Sigmoid colon (tissue), 4 donors: ENCODE results near the gene EXT2.

Source experiments
- EP300 ChIP-seq, 4 donors: sonication (generic); formaldehyde crosslinking; IDR thresholded peaks; one replicate each; pipeline ENCODE4 v1.6.1; 2017; ENCODE audit warnings: antibody characterized with exemption in 4 of 4
- POLR2A ChIP-seq, 2 donors: fragments of 450-650 bp; IDR thresholded peaks; one replicate each; pipeline ENCODE4 v1.6.1; 2016; ENCODE audit warnings: antibody characterized with exemption in 2 of 2, mild to moderate bottlenecking in 2 of 2, moderate library complexity in 2 of 2
- POLR2AphosphoS5 ChIP-seq, 4 donors: sonication (generic); formaldehyde crosslinking; IDR thresholded peaks; one replicate each; pipeline ENCODE4 v1.6.1; 2017; ENCODE audit warnings: antibody characterized with exemption in 4 of 4
- TF ChIP-seq, protein P1 (sequence below), 4 experiments: fragments of 450-650 bp in 3 of 4; fragments of 200-600 bp in 1 of 4; IDR thresholded peaks; one replicate each; pipeline ENCODE4 v1.5.1; 2016 to 2019; ENCODE audit warnings: antibody characterized with exemption in 4 of 4, mild to moderate bottlenecking in 3 of 4, moderate library complexity in 2 of 4

DNA sequence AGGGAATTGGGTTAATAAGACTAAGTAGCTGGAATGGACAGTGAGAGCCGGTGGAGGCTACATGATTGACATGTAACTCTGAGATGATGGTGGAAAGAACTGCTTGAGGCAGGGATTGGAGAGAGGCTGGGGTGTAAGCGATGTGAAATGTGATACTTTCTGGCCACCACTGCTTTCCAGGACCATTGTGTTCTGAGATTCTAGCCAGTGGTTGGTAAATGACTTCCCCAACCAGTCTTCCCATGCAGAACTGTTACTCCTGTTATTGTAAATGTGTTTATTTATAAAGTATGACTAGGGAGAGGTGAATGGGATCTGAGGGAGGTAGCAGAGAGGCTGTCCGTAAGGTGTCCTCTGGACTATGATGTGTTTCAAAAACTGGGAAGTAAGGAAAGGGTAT lies 18.1 kb downstream of the EXT2 start:
- no peak for TF ChIP-seq POLR2A (IDR thresholded peaks at IDR 0.05)
- TF ChIP-seq, protein P1, sequence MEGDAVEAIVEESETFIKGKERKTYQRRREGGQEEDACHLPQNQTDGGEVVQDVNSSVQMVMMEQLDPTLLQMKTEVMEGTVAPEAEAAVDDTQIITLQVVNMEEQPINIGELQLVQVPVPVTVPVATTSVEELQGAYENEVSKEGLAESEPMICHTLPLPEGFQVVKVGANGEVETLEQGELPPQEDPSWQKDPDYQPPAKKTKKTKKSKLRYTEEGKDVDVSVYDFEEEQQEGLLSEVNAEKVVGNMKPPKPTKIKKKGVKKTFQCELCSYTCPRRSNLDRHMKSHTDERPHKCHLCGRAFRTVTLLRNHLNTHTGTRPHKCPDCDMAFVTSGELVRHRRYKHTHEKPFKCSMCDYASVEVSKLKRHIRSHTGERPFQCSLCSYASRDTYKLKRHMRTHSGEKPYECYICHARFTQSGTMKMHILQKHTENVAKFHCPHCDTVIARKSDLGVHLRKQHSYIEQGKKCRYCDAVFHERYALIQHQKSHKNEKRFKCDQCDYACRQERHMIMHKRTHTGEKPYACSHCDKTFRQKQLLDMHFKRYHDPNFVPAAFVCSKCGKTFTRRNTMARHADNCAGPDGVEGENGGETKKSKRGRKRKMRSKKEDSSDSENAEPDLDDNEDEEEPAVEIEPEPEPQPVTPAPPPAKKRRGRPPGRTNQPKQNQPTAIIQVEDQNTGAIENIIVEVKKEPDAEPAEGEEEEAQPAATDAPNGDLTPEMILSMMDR (IDR thresholded peaks at IDR 0.05), result no peak
- no peak for TF ChIP-seq POLR2AphosphoS5 (IDR thresholded peaks at IDR 0.05)
- TF ChIP-seq EP300 (IDR thresholded peaks at IDR 0.05), result no peak
